Tibial nerve (tissue), 4 donors: ENCODE results near the gene ZCCHC3. TPM values are rescaled to one million over a fixed set of nuclear protein-coding genes. Genes with fewer than 3 reads are reported as not detected.

Source experiments
- DNase-seq, 2 donors: peaks; one replicate each; pipeline ENCODE4 v3.0.0-alpha.2; 2019; ENCODE audit warnings: low spot score in 2 of 2
- H3K27ac ChIP-seq, 4 donors: fragments of 200-600 bp; sonication (generic) in 3 of 4; one replicate each; pipeline ENCODE4 v1.5.1; 2017 to 2019; ENCODE audit warnings: mild to moderate bottlenecking in 1 of 4
- H3K27me3 ChIP-seq, 2 donors: fragments of 200-600 bp; sonication (generic) in 1 of 2; one replicate each; pipeline versions ENCODE4 v1.5.1 to v1.6.0; 2017 to 2019
- H3K36me3 ChIP-seq, 3 donors: fragments of 200-600 bp; sonication (generic); one replicate each; pipeline ENCODE4 v1.5.1; 2018 to 2019
- H3K4me1 ChIP-seq, 4 donors: fragments of 200-600 bp; sonication (generic) in 3 of 4; one replicate each; pipeline ENCODE4 v1.5.1; 2017 to 2019
- H3K4me3 ChIP-seq, 4 donors: fragments of 200-600 bp; sonication (generic) in 3 of 4; one replicate each; pipeline ENCODE4 v1.5.1; 2017 to 2019; ENCODE audit warnings: mild to moderate bottlenecking in 1 of 4, moderate library complexity in 1 of 4
- H3K9me3 ChIP-seq, 4 donors: fragments of 200-600 bp; sonication (generic) in 3 of 4; one replicate each; pipeline ENCODE4 v1.5.1; 2017 to 2019
- EP300 ChIP-seq, 2 donors: sonication (generic); formaldehyde crosslinking; IDR thresholded peaks; one replicate each; pipeline ENCODE4 v1.6.1; 2017; ENCODE audit warnings: antibody characterized with exemption in 2 of 2, mild to moderate bottlenecking in 1 of 2
- POLR2A ChIP-seq, 2 donors: fragments of 450-650 bp; IDR thresholded peaks; one replicate each; pipeline ENCODE4 v1.6.1; 2017; ENCODE audit warnings: antibody characterized with exemption in 2 of 2, mild to moderate bottlenecking in 2 of 2, moderate library complexity in 2 of 2
- WGBS, 2 donors: methylation state at CpG; one replicate each; pipeline ENCODE4 v1.1.5; 2018; 5-methylcytosine and 5-hydroxymethylcytosine counted together
- total RNA-seq, 4 donors: library from RNA; depleted of rRNA; stranded (reverse); fragments of >200 nt; gene quantifications; one replicate each; pipeline ENCODE4 v1.1.0, GENCODE V29; 2016
- TF ChIP-seq, protein P1 (sequence below), 5 experiments: fragments of 200-600 bp in 3 of 5; fragments of 450-650 bp in 2 of 5; sonication (generic) in 3 of 5; IDR thresholded peaks; one replicate each; pipeline ENCODE4 v1.5.1; 2016 to 2019; ENCODE audit warnings: antibody characterized with exemption in 5 of 5, mild to moderate bottlenecking in 3 of 5, moderate library complexity in 2 of 5

Gene ZCCHC3
- total RNA-seq, 4 donors from 2014 or later = 12.0 to 24.9 (median 20.6) TPM

DNA sequence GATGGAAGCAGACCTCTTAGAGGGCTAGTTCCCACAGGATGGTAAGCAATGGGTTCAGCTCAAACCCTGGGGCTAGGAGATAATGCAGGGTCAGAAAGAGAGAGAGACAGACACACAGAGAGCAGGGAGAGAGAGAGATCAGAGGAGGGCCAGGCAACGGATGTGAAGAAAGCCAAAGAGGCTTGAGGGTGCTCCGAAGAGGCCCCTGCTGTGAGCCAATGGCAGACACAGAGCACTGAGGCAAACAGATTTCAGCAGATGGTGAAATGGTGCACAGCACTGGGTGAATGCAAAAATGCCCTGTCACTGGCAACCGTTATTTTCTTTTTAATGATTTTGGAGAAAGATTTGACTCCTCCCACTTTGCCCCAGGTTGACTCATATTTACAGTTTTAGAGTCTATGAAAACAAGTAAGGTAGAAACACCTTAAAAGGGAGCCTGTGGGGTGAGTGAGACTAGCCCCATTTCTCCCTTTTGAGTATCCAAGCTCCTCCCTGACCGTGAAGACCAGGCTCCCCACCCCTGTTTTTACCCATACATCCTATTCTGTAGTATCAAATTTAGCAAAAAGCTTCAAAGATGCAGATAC, 39.0 kb upstream of the ZCCHC3 start:
- Histone ChIP-seq H3K4me3 (no peak overlapping the region), H3K9me3 (no peaks in the 10 kb centered on the region), H3K27me3 (peaks cover 0 to 3% of the 10 kb centered on the region in 2 donors), H3K4me1 (no peaks in the 10 kb centered on the region), H3K36me3 (no peaks in the 10 kb centered on the region), H3K27ac (no peak overlapping the region)
- TF ChIP-seq, protein P1, sequence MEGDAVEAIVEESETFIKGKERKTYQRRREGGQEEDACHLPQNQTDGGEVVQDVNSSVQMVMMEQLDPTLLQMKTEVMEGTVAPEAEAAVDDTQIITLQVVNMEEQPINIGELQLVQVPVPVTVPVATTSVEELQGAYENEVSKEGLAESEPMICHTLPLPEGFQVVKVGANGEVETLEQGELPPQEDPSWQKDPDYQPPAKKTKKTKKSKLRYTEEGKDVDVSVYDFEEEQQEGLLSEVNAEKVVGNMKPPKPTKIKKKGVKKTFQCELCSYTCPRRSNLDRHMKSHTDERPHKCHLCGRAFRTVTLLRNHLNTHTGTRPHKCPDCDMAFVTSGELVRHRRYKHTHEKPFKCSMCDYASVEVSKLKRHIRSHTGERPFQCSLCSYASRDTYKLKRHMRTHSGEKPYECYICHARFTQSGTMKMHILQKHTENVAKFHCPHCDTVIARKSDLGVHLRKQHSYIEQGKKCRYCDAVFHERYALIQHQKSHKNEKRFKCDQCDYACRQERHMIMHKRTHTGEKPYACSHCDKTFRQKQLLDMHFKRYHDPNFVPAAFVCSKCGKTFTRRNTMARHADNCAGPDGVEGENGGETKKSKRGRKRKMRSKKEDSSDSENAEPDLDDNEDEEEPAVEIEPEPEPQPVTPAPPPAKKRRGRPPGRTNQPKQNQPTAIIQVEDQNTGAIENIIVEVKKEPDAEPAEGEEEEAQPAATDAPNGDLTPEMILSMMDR (IDR thresholded peaks at IDR 0.05) = no peak
- no peak for TF ChIP-seq POLR2A (IDR thresholded peaks at IDR 0.05)
- TF ChIP-seq EP300 (IDR thresholded peaks at IDR 0.05) = no peak
- WGBS, 2 donors = 56 to 64% methylated on average over 4 of the region's 4 CpGs
- DNase-seq = no peak

DNA sequence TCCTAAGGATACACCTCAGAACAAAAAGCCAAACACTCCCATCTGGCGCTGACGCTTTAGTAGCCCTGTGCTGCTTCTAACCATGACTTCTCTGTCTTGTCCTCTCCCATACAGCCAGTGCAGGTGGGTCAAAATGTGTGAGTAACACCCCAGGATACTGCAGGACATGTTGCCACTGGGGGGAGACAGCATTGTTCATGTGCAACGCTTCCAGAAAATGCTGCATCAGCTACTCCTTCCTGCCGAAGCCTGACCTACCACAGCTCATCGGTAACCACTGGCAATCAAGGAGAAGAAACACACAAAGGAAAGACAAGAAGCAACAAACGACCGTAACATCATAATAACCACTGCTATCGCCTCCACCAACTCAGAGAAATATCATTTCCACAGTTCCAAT, 38.4 kb upstream of the ZCCHC3 start:
- no peak for TF ChIP-seq EP300 (IDR thresholded peaks at IDR 0.05)
- TF ChIP-seq, protein P1 (IDR thresholded peaks at IDR 0.05) = peak in 1 of 5 experiments; percentile 5
- H3K4me1 ChIP-seq = no peaks in the 10 kb centered on the region
- H3K27me3 ChIP-seq = peaks cover 0 to 3% of the 10 kb centered on the region in 2 donors
- DNase-seq = no peak
- H3K36me3 ChIP-seq = no peaks in the 10 kb centered on the region
- WGBS, 2 donors = 44 to 45% methylated on average over 8 of the region's 8 CpGs
- no peak overlapping the region for H3K27ac ChIP-seq
- H3K4me3 ChIP-seq = no peak overlapping the region
- H3K9me3 ChIP-seq = no peaks in the 10 kb centered on the region

DNA sequence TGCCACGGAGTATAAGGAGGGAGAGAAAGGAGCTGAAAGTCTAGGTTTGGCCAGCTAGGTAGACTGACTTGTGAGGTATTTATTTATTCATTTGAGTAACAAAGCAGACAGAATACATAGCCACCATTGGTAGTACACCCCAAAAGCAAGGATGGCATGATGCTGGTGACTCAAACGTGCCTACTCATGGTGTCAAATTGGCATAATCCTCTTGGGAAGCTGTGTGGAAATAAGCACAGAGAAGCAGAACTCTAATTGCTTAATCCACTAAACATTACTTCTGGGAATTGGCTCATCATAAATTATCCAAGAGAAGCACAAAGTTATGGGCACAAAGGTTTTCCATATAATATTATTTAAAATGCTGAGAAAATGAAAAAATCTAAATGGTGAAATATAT, 37.4 kb upstream of the ZCCHC3 start:
- no peak overlapping the region for H3K27ac ChIP-seq
- H3K27me3 ChIP-seq = peaks cover 0 to 3% of the 10 kb centered on the region in 2 donors
- no peaks in the 10 kb centered on the region for H3K4me1 ChIP-seq
- no peak for DNase-seq
- WGBS, 2 donors = 52 to 72% methylated on average over 2 of the region's 2 CpGs
- no peaks in the 10 kb centered on the region for H3K9me3 ChIP-seq
- no peak overlapping the region for H3K4me3 ChIP-seq
- no peak for TF ChIP-seq EP300 (IDR thresholded peaks at IDR 0.05)
- no peaks in the 10 kb centered on the region for H3K36me3 ChIP-seq

DNA sequence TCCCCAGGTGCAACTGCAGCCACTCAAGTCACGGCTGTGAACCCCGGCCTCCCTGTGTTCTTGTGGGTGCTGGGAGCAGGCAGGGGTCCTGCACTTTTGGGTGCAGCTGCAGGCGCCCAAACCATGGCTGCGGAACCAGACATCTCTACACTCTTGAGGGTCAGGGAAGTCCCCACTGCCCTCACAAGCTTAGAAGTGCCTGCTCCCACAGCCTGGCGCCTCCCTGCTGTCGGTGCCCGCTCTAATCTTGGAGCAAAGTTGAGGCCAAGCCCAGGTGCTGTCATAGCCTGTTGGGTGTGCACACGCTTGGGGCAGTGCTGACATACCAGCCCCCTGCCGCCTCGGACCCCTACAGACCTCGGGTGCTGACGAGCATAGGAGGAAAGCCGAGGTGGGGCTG, 33.7 kb upstream of the ZCCHC3 start:
- TF ChIP-seq EP300 (IDR thresholded peaks at IDR 0.05) (no peak), POLR2A (IDR thresholded peaks at IDR 0.05) (no peak)
- TF ChIP-seq, protein P1 (IDR thresholded peaks at IDR 0.05) = no peak

DNA sequence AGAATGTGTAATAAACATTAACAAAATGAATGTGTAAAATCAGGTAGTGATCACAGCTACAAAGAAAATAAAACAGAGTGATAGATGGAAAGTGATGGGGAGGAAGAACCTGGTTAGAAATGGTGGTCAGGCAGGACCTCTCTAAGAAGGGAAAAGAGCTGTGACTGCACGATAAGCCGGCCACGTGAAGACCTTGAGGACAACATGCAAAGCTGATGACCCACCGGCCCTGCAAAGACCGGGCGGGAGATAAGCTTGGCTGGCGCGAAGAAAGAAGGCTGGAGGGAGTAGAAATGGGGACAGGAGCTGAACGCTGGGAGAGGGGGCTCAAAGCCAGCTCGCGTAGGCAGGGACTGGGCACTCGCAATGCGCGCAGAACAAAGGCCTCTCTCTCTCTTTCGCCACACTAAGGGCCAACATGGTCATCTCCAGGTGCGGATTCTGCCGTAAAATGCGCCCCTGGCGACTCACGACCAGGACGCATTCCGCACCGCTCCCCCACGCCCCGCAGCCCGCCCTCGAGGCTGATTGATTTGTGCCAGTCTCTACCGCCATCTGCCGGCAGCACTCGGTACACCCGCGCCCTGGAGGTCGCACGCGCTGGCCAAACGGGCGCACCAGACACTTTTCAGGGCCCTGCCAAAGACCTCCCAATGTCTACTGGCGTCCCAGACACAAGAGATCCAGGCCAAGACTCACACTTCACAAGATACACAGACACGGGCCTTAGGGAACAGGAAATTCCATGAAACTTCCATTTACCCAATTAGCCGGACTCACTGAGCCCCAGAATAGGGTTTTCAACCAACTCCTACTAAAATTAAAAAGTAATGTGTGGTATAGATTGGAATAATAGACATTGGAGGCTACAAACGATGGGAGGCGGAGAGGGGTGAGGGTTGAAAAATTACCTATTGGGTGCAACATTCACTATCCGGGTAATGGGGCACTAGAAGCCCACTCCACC, 30.5 kb upstream of the ZCCHC3 start:
- no peak for TF ChIP-seq POLR2A (IDR thresholded peaks at IDR 0.05)
- TF ChIP-seq, protein P1 (IDR thresholded peaks at IDR 0.05) = peak; percentile 93 to 96 (median 95)
- Histone ChIP-seq H3K36me3 (peaks cover 0 to 3% (median 0%) of the 10 kb centered on the region in 3 donors), H3K27ac (peak overlapping the region in 2 of 4 donors; percentile 54 to 57), H3K4me1 (peaks cover 0 to 14% (median 0%) of the 10 kb centered on the region in 4 donors), H3K27me3 (no peaks in the 10 kb centered on the region), H3K9me3 (no peaks in the 10 kb centered on the region), H3K4me3 (peak overlapping the region; percentile 31 to 59 (median 49))
- 9% methylated on average over 42 to 43 of the region's 43 CpGs for WGBS, 2 donors
- DNase-seq = peak; percentile 77 to 89

More for the DNA sequence above, 33.7 kb upstream of the ZCCHC3 start:
- no peak for DNase-seq
- H3K36me3 ChIP-seq = no peaks in the 10 kb centered on the region
- peaks cover 0 to 14% (median 0%) of the 10 kb centered on the region in 4 donors for H3K4me1 ChIP-seq
- no peak overlapping the region for H3K4me3 ChIP-seq
- no peaks in the 10 kb centered on the region for H3K27me3 ChIP-seq
- no peaks in the 10 kb centered on the region for H3K9me3 ChIP-seq
- no peak overlapping the region for H3K27ac ChIP-seq
- WGBS, 2 donors = 84 to 85% methylated on average over 8 to 11 of the region's 13 CpGs
